H1 (cell line): ENCODE measurements around the gene SLC2A8.

Experiments
- ATF3 ChIP-seq: IDR thresholded peaks from 2 replicates; pipeline ENCODE4 v1.6.1; 2011; ENCODE audit warnings: low read depth, mild to moderate bottlenecking, low read length; ENCODE audit not compliant: insufficient read depth
- CREB1 ChIP-seq: IDR thresholded peaks from 2 replicates; pipeline ENCODE4 v1.6.1; 2012; ENCODE audit warnings: inconsistent platforms
- CTCF ChIP-seq, 3 experiments: IDR thresholded peaks; 1 replicate in 2 of 3; 2 replicates in 1 of 3; pipeline versions ENCODE4 v1.5.1 to v1.6.1; 2011; ENCODE audit warnings: low read length in 3 of 3, mild to moderate bottlenecking in 3 of 3, inconsistent platforms in 2 of 3, low read depth in 1 of 3, moderate library complexity in 1 of 3; ENCODE audit not compliant: insufficient read depth in 1 of 3; ENCODE audit errors: control extremely low read depth in 1 of 3
- EP300 ChIP-seq, 2 experiments: IDR thresholded peaks; 1 replicate in 1 of 2; 2 replicates in 1 of 2; pipeline ENCODE4 v1.6.1; 2011 to 2012; ENCODE audit warnings: low read depth in 2 of 2, low read length in 2 of 2, mild to moderate bottlenecking in 2 of 2, borderline replicate concordance in 1 of 2, inconsistent platforms in 1 of 2, moderate library complexity in 1 of 2
- EZH2 ChIP-seq: fragments of 200-600 bp; sonication (generic); IDR thresholded peaks from 2 replicates; pipeline ENCODE4 v1.7.1; 2012; ENCODE audit warnings: low read depth, mild to moderate bottlenecking, moderate library complexity, low read length, inconsistent platforms; ENCODE audit not compliant: severe bottlenecking
- FOSL1 ChIP-seq: IDR thresholded peaks from 2 replicates; pipeline ENCODE4 v1.6.1; 2011; ENCODE audit warnings: mild to moderate bottlenecking, low read depth, low read length, moderate library complexity; ENCODE audit not compliant: insufficient read depth
- MAX ChIP-seq: IDR thresholded peaks from 2 replicates; pipeline ENCODE4 v1.6.1; 2012; ENCODE audit warnings: inconsistent platforms
- SIN3A ChIP-seq, 2 experiments: IDR thresholded peaks in 1 of 2; conservative IDR thresholded peaks in 1 of 2; 2 replicates each; pipeline ENCODE4 v1.6.1; 2011 to 2012; ENCODE audit warnings: low read length in 2 of 2, improper control_type of control experiment in 1 of 2, low read depth in 1 of 2, mild to moderate bottlenecking in 1 of 2
- SUZ12 ChIP-seq: fragments of 200-600 bp; sonication (generic); IDR thresholded peaks from 2 replicates; pipeline ENCODE4 v1.6.1; 2012; ENCODE audit warnings: mild to moderate bottlenecking, inconsistent platforms, low read length, moderate library complexity, mixed read lengths
- TCF12 ChIP-seq: IDR thresholded peaks from 2 replicates; pipeline ENCODE4 v1.6.1; 2011; ENCODE audit warnings: low read depth, mild to moderate bottlenecking, low read length

- TF ChIP-seq EZH2 (no peak), CTCF (IDR thresholded peaks at IDR 0.05; ENCODE audit: control extremely low read depth in 1 of 3, insufficient read depth in 1 of 3, low read depth in 1 of 3, low read length in 3 of 3) (no peak), TCF12 (no peak), EP300 (IDR thresholded peaks at IDR 0.05; ENCODE audit: borderline replicate concordance in 1 of 2, low read depth in 2 of 2, low read length in 2 of 2) (no peak), SIN3A (conservative IDR thresholded peaks at IDR 0.05 in 1 of 2, IDR thresholded peaks at IDR 0.05 in 1 of 2; ENCODE audit: low read depth in 1 of 2, low read length in 2 of 2) (no peak), ATF3 (no peak), MAX (no peak), CREB1 (no peak), SUZ12 (no peak), FOSL1 (no peak)
Measured at GRCh38 chr9:127361561-127361960, 35.4 kb upstream of the SLC2A8 start.
